Natural killer cell (primary cell): ENCODE results near the gene NGLY1. TPM values are rescaled to one million over a fixed set of nuclear protein-coding genes. Genes with fewer than 3 reads are reported as not detected.

Experiments used
- ATAC-seq, 3 donors: fragments of 150-1000 bp in 2 of 3; fragments of 200-7000 bp in 1 of 3; cut with Tn5 transposase; 1 replicate in 1 of 3; 2 replicates in 2 of 3; pipeline ENCODE4 v1.10.0; 2021; ENCODE audit warnings: mild to moderate bottlenecking in 2 of 3, moderate library complexity in 2 of 3
- DNase-seq, 2 donors: peaks; one replicate each; pipeline versions ENCODE4 v3.0.0 to v3.0.0-alpha.2; 2013 to 2021; ENCODE audit warnings: mixed read lengths in 1 of 2
- H3K27ac ChIP-seq: one replicate; pipeline ENCODE4 v1.5.1; 2013; ENCODE audit warnings: mild to moderate bottlenecking, low read length
- H3K27me3 ChIP-seq: one replicate; pipeline ENCODE4 v1.6.1; 2013; ENCODE audit warnings: low read length; ENCODE audit not compliant: control insufficient read depth, insufficient read depth
- H3K36me3 ChIP-seq: one replicate; pipeline ENCODE4 v1.6.1; 2013; ENCODE audit warnings: low read length; ENCODE audit not compliant: control insufficient read depth, insufficient read depth
- H3K4me1 ChIP-seq: one replicate; pipeline ENCODE4 v1.6.1; 2013; ENCODE audit warnings: low read length; ENCODE audit not compliant: control insufficient read depth, insufficient read depth
- H3K4me3 ChIP-seq: one replicate; pipeline ENCODE4 v1.5.1; 2013; ENCODE audit warnings: low read length
- H3K9me3 ChIP-seq: one replicate; pipeline ENCODE4 v1.6.1; 2013; ENCODE audit warnings: low read length; ENCODE audit not compliant: control insufficient read depth, insufficient read depth
- H3K27ac Mint-ChIP-seq, 2 donors: one replicate each; pipeline ENCODE4 v1.8.0; 2022; ENCODE audit warnings: mild to moderate bottlenecking in 2 of 2, mixed read lengths in 2 of 2, moderate library complexity in 1 of 2
- H3K27me3 Mint-ChIP-seq, 2 donors: one replicate each; pipeline ENCODE4 v1.8.0; 2022; ENCODE audit warnings: low read depth in 2 of 2, mixed read lengths in 2 of 2
- H3K36me3 Mint-ChIP-seq: one replicate; pipeline ENCODE4 v1.8.0; 2022; ENCODE audit warnings: mixed read lengths
- H3K4me1 Mint-ChIP-seq, 2 donors: one replicate each; pipeline ENCODE4 v1.8.0; 2022; ENCODE audit warnings: mixed read lengths in 2 of 2
- H3K4me3 Mint-ChIP-seq: one replicate; pipeline ENCODE4 v1.8.0; 2022; ENCODE audit warnings: mild to moderate bottlenecking, moderate library complexity, mixed read lengths
- H3K9me3 Mint-ChIP-seq, 2 donors: one replicate each; pipeline ENCODE4 v1.8.0; 2022; ENCODE audit warnings: mixed read lengths in 2 of 2
- WGBS: methylation state at CpG from one replicate; pipeline ENCODE4 v1.1.7; 2013; ENCODE audit warnings: missing lambda C conversion rate; ENCODE audit not compliant: insufficient coverage; 5-methylcytosine and 5-hydroxymethylcytosine counted together
- intact Hi-C: fragments of 100-400 bp; cut with micrococcal nuclease; formaldehyde crosslinking; loops from one replicate; pipeline ENCODE4 v1.14.2; 2022
- total RNA-seq, 4 donors: library from RNA; stranded (reverse); fragments of 120-200 nt in 1 of 4; gene quantifications; one replicate each; pipeline versions ENCODE4 v1.2.3 to v1.2.4, GENCODE V29; 2013 to 2022
- TF ChIP-seq, protein P1 (sequence below): fragments of 200-600 bp; IDR thresholded peaks from one replicate; pipeline ENCODE4 v1.8.0; 2022; ENCODE audit warnings: antibody characterized with exemption

NGLY1 gene
- total RNA-seq, 3 donors from 2014 or later (not counting 1 experiment from before 2014, with no cell fraction given): 63.0 to 93.5 (median 88.6) TPM

GRCh38 chr3:25725810-25726209 is 57.4 kb downstream of the NGLY1 start:
- Mint-ChIP-seq H3K9me3 (no peaks in the 10 kb centered on the region), H3K27ac (peak overlapping the region in 1 of 2 donors; percentile 0), H3K27me3 (no peaks in the 10 kb centered on the region), H3K36me3 (peaks cover 20% of the 10 kb centered on the region), H3K4me3 (no peak overlapping the region), H3K4me1 (no peaks in the 10 kb centered on the region)
- peaks cover 48% of the 10 kb centered on the region for H3K36me3 ChIP-seq
- H3K9me3 ChIP-seq: no peaks in the 10 kb centered on the region
- no peak overlapping the region for H3K4me3 ChIP-seq
- WGBS: 100% methylated on average over 3 of the region's 3 CpGs
- DNase-seq (no peak), ATAC-seq (no peak)
- H3K4me1 ChIP-seq: no peaks in the 10 kb centered on the region
- no peak overlapping the region for H3K27ac ChIP-seq
- TF ChIP-seq, protein P1, sequence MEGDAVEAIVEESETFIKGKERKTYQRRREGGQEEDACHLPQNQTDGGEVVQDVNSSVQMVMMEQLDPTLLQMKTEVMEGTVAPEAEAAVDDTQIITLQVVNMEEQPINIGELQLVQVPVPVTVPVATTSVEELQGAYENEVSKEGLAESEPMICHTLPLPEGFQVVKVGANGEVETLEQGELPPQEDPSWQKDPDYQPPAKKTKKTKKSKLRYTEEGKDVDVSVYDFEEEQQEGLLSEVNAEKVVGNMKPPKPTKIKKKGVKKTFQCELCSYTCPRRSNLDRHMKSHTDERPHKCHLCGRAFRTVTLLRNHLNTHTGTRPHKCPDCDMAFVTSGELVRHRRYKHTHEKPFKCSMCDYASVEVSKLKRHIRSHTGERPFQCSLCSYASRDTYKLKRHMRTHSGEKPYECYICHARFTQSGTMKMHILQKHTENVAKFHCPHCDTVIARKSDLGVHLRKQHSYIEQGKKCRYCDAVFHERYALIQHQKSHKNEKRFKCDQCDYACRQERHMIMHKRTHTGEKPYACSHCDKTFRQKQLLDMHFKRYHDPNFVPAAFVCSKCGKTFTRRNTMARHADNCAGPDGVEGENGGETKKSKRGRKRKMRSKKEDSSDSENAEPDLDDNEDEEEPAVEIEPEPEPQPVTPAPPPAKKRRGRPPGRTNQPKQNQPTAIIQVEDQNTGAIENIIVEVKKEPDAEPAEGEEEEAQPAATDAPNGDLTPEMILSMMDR: no peak
- no peaks in the 10 kb centered on the region for H3K27me3 ChIP-seq
- intact Hi-C loops: loop anchor here (5.0 kb wide), 1 partner anchor 79 kb away; no protein-coding TSS in a partner anchor

DNA sequence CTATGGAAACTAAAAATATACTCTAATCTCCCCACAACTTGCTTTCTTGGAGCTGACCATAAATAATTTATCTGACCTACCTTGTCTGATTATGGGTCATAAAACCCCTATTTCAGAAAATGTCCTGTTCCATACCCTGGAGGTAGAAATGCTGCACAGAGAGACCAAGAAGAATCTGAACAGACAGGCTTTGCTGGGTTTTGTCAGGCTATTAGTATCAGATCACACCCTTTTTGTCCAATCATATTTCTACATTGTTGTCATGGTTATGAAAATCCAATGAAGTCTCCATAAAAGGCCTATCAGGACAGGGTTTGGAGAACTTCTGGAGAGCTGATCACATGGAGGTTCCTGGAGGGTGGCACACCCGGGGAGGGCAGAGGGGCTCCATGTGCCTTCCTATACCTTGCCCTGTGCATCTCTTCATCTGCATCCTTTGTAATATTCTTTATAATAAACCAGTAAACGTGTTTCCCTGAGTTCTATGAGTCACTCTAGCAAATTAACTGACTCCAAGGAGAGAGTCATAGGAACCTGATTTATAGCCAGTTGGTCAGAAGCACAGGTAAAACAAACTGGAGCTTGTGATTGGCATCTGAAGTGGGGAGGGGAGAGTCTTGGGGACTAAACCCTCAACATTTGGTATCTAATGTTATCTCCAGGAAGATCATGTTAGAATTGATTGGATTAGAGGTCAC is 58.1 kb downstream of the NGLY1 start:
- peak overlapping the region; percentile 0 to 3 for H3K27ac Mint-ChIP-seq
- no peak overlapping the region for H3K4me3 Mint-ChIP-seq
- intact Hi-C loops: loop anchor here (5.0 kb wide), 1 partner anchor 78 kb away; no protein-coding TSS in a partner anchor
- no peak for DNase-seq
- peaks cover 47% of the 10 kb centered on the region for H3K36me3 ChIP-seq
- peaks cover 20% of the 10 kb centered on the region for H3K36me3 Mint-ChIP-seq
- 100% methylated on average over 2 of the region's 2 CpGs for WGBS
- TF ChIP-seq, protein P1: no peak
- H3K9me3 Mint-ChIP-seq: no peaks in the 10 kb centered on the region
- no peak overlapping the region for H3K27ac ChIP-seq
- no peaks in the 10 kb centered on the region for H3K4me1 Mint-ChIP-seq
- H3K27me3 Mint-ChIP-seq: no peaks in the 10 kb centered on the region
- no peak for ATAC-seq
- H3K27me3 ChIP-seq: no peaks in the 10 kb centered on the region
- no peaks in the 10 kb centered on the region for H3K4me1 ChIP-seq
- no peak overlapping the region for H3K4me3 ChIP-seq
- H3K9me3 ChIP-seq: no peaks in the 10 kb centered on the region

- H3K9me3 ChIP-seq: no peaks in the 10 kb centered on the region
- intact Hi-C loops: no loop called here
- WGBS: no CpG with 5 or more reads among the region's 2 CpGs
- peaks cover 43% of the 10 kb centered on the region for H3K36me3 ChIP-seq
- H3K27ac Mint-ChIP-seq: no peak overlapping the region
- TF ChIP-seq, protein P1: no peak
- no peaks in the 10 kb centered on the region for H3K27me3 ChIP-seq
- H3K4me1 Mint-ChIP-seq: no peaks in the 10 kb centered on the region
- H3K9me3 Mint-ChIP-seq: no peaks in the 10 kb centered on the region
- no peak overlapping the region for H3K4me3 ChIP-seq
- no peak overlapping the region for H3K27ac ChIP-seq
- DNase-seq (no peak), ATAC-seq (no peak)
- H3K4me3 Mint-ChIP-seq: no peak overlapping the region
- peaks cover 20% of the 10 kb centered on the region for H3K36me3 Mint-ChIP-seq
- H3K4me1 ChIP-seq: no peaks in the 10 kb centered on the region
- no peaks in the 10 kb centered on the region for H3K27me3 Mint-ChIP-seq
These were observed 59.4 kb downstream of the NGLY1 start for GRCh38 chr3:25723802-25724201.

DNA sequence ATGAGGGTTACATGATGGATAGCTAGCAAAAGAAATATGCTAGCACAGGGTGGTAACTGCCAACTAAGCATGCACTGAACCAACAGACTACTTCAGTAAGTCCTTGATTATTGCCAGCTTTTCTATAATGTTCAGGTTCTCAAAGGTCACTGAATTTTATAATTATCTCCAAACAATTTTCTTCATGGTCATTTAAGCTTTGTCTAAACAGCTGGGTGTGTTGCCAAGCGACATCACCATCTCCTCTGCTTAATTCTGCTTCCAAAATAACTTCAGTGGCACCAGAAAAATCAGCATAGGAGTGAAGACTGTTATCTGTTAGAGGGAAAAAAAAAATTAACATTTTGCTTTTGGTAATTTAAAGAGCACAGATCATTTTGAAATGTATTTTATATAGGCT is 63.9 kb downstream of the NGLY1 start:
- no peak for ATAC-seq
- Histone ChIP-seq H3K36me3 (peaks cover 13% of the 10 kb centered on the region), H3K27ac (no peak overlapping the region), H3K4me1 (no peaks in the 10 kb centered on the region), H3K4me3 (no peak overlapping the region), H3K9me3 (no peaks in the 10 kb centered on the region), H3K27me3 (no peaks in the 10 kb centered on the region)
- 100% methylated on average over 1 of the region's 1 CpG for WGBS
- intact Hi-C loops: no loop called here
- no peaks in the 10 kb centered on the region for H3K9me3 Mint-ChIP-seq
- TF ChIP-seq, protein P1: no peak
- H3K27me3 Mint-ChIP-seq: no peaks in the 10 kb centered on the region
- H3K36me3 Mint-ChIP-seq: no peaks in the 10 kb centered on the region
- H3K4me3 Mint-ChIP-seq: no peak overlapping the region
- peaks cover 0 to 4% of the 10 kb centered on the region in 2 donors for H3K4me1 Mint-ChIP-seq
- H3K27ac Mint-ChIP-seq: no peak overlapping the region
- no peak for DNase-seq
